ENCODE measurements around the gene ARSK. TPM values are rescaled to one million over a fixed set of nuclear protein-coding genes. Genes with fewer than 3 reads are reported as not detected.

Gene ARSK
- 12.3 and 13.4 TPM in 2 replicates for total RNA-seq (2014; rRNA removed; shearing (Covaris generic))

DNA sequence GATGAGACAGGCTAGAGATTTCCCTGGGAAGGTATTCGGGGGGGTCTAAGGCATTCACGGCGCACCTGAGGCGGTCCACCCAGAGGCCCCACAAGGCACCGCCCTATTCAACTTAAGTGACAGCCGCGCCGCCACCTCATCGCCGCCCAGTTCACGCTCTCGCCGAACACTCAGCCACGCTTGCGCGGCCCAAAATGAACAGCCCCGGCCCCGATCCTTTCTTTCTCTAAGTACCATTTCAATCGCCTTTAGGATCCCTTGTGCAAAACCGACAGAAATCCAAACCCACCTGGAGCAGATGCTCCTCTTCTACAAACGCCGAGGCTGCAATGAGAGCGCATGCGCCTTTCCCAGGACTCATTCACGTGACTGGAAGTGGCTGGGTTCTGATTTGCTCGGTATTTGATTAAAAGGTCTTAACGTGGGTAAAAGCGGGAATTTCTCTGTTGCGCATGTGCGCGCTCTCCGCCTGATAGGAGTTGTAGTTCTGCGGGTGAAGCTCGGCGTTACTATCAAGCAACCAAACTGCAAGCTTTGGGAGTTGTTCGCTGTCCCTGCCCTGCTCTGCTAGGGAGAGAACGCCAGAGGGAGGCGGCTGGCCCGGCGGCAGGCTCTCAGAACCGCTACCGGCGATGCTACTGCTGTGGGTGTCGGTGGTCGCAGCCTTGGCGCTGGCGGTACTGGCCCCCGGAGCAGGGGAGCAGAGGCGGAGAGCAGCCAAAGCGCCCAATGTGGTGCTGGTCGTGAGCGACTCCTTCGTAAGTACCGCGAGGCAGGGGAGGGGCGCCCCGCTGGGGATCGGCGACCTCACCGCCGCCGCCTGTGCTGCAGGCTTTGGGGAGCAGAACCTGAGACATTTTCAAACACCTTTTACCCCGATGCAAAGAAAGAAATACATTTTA lies at the start of gene ARSK, which contains the start of gene SKIC3:
TSS of gene ARSK (plus strand) at position 455 of the 902 bp plus-strand sequence. CDS start at position 633, 178 bp downstream.
TSS of gene SKIC3 (minus strand) at position 331 of the 902 bp plus-strand sequence. CDS start 7,827 bp downstream, outside the sequence.
- DNase-seq (ENCODE audit: low read depth) = peak; percentile 98

- DNase-seq (ENCODE audit: low read depth) = no peak
Measured at GRCh38 chr5:95508550-95508949, 46.4 kb upstream of the ARSK start.

DNA sequence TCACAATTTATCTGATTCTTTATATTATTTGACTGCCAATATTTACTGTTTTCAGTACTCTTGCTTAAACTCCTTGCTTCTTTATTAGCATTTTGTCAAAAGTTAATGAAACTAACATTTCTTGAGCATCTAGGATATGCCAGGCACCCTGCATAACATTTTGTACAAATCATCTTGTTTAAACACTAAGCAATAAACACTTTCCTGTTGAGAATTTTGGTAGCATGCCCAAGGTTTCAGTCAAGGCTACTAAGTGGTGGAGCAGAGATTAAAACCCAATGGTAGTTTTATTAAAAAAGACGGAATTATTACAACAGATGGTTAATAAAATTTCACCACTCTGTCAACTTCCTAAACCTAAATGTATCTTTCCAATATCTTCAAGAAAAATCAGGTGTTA lies 43.3 kb upstream of the ARSK start:
- no peak for DNase-seq (ENCODE audit: low read depth)

DNA sequence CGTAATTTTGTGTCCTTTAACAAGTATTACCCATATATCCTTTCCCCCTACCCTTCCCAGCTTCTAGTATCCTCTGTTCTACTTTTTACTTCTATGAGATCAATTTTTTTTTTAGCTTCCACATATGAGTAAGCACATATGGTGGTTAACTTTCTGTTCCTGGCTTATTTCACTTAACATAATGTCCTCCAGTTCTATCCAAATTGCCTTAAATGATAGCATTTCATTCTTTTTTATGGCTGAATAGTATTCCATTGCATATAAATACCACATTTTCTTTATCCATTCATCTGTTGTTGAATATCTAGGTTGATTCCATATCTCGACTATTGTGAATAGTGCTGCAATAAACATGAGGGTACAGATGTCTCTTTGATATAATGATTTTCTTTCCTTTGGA lies 36.5 kb upstream of the ARSK start:
- DNase-seq (ENCODE audit: low read depth) = no peak

- DNase-seq (ENCODE audit: low read depth) = no peak
Measured at GRCh38 chr5:95519151-95519550, 35.8 kb upstream of the ARSK start.

DNA sequence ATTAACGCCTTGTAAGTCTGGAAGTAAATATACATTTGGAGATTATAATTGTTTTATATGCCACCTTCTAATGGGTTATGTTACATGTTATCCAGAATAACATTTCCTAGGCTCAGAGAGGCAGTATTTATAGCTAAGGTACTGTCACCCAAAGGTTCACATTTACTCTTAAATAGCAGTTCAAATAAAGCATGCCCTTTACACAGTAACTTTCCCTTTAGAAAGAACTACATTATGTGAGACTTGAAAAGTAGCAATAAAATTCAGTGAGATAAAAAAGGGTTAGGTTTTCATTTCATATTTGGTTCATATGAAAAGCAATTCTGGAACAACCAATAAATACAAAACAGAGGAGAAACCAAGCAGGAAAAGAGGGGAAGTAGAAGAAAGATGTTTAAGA lies 35.2 kb upstream of the ARSK start:
- no peak for DNase-seq (ENCODE audit: low read depth)

DNA sequence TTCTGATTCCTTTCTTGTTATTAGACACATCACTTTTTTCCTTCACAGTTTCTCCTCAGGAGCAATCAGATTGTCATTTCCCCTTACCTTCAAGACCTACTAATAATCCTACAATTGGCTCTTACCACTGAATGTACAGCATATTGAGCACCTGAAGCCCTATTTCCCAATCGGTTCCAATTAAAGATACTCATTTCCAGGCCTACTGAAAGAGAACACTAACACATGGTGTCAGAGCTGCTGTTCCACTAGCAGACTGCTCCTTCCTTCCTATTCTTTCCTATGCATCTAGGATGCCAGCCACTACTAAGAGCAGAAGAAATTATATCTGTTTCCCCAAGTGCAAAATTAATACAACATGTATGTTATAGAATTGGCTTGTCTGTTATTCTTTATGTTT lies 34.7 kb upstream of the ARSK start:
- DNase-seq (ENCODE audit: low read depth) = no peak

GRCh38 chr5:95524423-95524822 lies 30.5 kb upstream of the ARSK start:
- DNase-seq (ENCODE audit: low read depth) = no peak

GRCh38 chr5:95526871-95527270 lies 28.0 kb upstream of the ARSK start:
- DNase-seq (ENCODE audit: low read depth) = no peak

DNA sequence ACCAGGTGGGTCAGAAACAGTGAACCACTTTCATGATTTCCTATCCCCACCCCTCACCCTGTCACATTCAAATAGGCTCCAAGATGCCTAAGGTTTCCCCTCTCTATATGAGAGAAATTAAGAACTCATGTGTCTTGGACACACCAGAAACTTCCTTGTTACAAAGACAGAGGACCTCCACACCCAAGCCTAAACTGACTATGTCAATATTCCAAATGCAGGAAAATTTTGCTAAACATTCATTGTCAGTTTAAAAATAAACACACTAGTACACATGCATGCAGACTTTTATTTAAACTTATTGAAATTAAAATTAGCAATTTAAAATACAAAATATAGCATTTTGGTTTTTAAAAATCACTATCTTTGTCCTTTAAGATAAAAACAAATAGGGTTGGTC lies 26.3 kb upstream of the ARSK start:
- DNase-seq (ENCODE audit: low read depth) = no peak

DNA sequence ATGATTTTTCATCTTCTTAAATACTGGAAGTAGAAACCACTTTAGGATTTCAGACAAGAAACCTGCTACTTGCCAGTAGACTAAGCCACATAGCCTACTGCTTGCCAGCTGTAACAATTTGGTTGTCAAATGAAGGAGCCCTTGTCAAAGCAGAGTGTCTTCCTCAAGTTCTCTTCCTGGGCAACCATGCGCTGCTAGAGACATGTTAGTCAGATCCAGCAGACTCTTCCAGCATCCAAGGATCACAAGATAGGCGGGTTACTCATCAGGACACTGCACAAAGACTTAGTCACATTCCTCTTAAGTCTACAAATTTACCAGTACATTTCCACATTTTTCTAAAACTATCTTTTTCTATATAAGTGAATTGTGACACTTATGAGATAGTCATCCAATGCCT lies 24.5 kb upstream of the ARSK start:
- peak; percentile 50 for DNase-seq (ENCODE audit: low read depth)

DNA sequence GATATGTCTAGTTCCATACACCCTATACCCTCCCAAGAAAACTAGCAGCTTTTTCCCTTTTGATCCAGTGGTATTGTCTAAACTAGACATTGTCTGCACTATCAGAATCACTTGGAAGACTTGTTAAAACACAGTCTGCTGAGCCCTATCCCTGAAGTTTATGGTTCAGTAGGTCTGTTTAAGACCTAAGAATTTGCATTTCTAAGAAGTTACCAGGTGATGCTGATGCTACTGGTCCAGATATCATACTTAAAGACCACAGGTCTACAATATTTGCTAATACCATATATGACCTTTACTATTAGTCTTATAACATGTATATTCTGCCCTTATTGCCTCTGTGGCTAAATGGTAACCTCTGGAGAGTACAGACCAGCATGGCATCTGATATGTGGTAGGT lies 23.4 kb upstream of the ARSK start:
- no peak for DNase-seq (ENCODE audit: low read depth)

DNA sequence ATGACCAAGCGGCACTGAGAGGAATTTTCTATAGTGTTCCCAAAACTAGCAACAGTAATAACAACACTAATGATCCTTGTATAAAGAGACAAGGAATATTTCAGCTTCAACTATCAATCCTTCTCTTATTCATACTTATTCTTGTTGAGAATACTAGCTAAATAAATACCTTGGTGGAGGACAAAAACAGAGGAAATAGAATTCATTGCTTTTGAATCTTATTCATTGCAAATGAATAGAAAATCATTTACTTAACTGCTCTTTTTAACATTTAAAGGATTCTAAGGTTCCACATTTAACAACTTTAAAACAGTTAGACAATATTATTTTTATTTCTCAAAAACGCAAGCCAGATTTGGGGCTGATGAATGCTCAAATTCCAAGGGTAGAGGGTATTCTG lies 22.5 kb upstream of the ARSK start:
- DNase-seq (ENCODE audit: low read depth) = no peak

GRCh38 chr5:95533106-95533505 lies 21.8 kb upstream of the ARSK start:
- no peak for DNase-seq (ENCODE audit: low read depth)

DNA sequence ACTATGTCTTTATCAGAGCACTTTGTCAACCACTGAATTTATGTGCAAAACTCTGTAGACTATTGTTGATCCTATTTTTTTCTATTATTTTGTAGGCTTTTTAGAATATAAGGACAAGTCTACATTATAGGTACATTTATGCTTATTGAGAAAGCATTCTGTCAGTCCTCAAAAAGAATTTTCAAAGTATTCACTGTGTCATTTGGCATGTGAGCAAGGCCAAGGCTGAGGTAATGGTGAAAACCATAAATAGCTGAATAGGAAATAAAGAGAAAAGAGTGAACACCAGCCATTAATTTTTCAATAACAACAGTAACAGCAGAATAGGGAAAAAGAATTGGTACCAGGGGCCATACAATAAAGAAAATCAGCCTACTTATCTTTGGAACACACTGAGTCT lies 21.1 kb upstream of the ARSK start:
- no peak for DNase-seq (ENCODE audit: low read depth)

DNA sequence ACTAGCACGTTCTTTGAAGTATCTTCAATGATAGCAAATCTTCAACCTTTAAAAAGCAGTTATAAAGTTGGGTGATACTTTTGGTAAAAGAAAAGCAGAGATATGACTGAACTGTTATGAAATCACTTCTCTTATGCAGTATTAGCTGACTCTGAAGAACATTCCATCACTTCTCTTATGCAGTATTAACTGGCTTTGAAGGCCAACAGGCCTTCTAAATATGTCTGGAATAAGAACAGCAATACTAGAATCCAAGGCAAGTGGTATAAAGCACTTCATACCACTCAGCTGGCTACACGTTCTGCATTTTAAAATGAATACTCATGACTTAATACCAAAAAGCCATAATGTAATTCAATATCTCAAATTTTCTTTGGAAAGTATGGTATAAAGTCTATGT lies 17.4 kb upstream of the ARSK start:
- no peak for DNase-seq (ENCODE audit: low read depth)

GRCh38 chr5:95543017-95543705 lies 11.7 kb upstream of the ARSK start:
- DNase-seq (ENCODE audit: low read depth) = peak; percentile 8

DNA sequence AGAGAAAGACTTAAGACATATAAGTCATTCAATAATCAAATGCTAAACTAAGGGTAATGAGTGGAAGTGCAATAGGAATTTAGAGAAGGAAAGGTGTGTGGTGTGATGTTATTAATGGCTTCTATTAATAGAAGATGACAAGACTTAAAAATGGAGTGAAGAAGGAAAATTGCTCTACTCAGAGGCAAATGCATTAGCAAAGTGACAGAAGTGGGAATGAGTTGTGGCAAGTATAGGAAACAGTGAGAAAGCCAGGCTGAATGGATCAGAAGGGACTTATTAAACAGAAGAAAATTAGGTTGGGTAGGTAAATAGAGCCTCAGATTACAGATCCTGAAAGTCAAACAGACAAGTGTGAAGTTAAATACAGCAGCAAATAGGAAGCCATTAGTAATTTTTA lies 5.9 kb upstream of the ARSK start:
- DNase-seq (ENCODE audit: low read depth) = no peak

DNA sequence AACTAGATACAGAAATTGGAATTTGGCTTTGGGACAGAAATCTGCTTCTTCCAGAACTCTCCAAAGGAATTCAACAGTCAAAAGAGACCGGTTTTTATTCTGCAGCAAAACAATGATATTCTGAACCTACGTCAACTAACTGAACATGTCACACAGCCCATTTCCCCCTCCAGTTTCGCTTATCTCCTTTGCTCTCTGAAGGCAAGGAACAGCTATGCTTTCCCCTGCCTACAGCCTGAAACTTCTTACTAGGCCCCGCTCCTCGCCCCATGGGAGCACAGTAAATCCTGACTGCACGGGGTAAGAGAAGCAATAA lies 612 bp upstream of the ARSK start:
- DNase-seq (ENCODE audit: low read depth) = no peak

- DNase-seq (ENCODE audit: low read depth) = peak; percentile 17
Measured at GRCh38 chr5:95555553-95555952, 652 bp downstream of the ARSK start.

DNA sequence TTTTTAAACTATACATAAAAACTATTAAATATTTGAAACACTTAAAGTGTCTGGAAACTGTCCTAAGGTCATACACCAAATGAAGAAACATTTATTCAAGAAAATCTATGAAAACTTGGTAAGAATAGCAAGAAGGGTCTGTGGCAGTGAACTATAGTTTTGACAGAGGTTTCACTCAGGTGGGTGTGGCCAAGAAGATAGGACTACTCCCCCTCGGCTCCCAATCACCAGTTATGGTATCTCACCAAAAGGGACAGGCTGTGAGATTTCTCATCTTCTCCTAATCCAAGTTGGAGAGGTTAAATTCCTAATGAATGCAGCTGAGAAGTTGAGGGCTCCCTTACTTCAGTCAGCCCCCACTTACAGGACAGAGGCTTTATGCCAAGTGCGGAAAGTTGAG lies 2.9 kb downstream of the ARSK start:
- DNase-seq (ENCODE audit: low read depth) = no peak

DNA sequence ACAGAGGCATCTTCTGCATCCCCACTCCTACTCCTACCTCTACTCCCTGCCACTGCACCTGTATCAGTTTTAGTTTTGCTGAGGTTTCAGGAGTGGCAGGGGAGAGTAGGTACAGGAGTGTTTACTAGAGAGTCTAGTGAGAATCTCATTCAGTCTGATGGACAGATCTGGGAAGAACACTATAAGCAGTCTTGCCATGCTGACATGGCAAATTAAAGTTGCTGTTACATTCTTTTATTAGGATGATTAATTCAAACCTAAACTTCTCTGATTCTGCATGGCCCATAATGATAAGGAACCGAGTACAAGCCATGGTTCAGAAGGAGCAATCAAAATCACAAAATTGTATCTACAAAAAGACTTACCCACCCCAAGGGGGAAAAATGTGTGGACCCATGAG lies 7.4 kb downstream of the ARSK start:
- DNase-seq (ENCODE audit: low read depth) = no peak

- DNase-seq (ENCODE audit: low read depth) = no peak
Measured at GRCh38 chr5:95563367-95563766, 8.5 kb downstream of the ARSK start.
